IMR-90 (cell line): ENCODE measurements around the gene UCK2. TPM values are rescaled to one million over a fixed set of nuclear protein-coding genes. Genes with fewer than 3 reads are reported as not detected.

Experiments
- ATAC-seq: fragments of 200-7000 bp; cut with Tn5 transposase; 2 replicates; pipeline ENCODE4 v1.9.1; 2020; ENCODE audit warnings: low read depth, mild to moderate bottlenecking, moderate library complexity
- BruUV-seq: library from RNA; stranded (reverse); fragments of 400-500 nt; replicated peaks from 2 replicates; lab custom pipeline; 2021; lab: Mats Ljungman, UMichigan
- CTCF ChIA-PET: fragments of 300-600 bp; formaldehyde crosslinking; extraction: SDS; loops from one replicate; lab custom pipeline; 2021; ENCODE audit warnings: antibody characterized with exemption; lab: Yijun Ruan, JAX
- POLR2A ChIA-PET: fragments of 300-600 bp; sonication (Branson Sonifier 250); formaldehyde crosslinking; loops from one replicate; lab custom pipeline; 2022; ENCODE audit warnings: antibody characterized with exemption; ENCODE audit not compliant: unreplicated experiment; lab: Charles Lee
- DNase-seq: peaks from one replicate; pipeline ENCODE4 v3.0.0; 2013
- H2AFZ ChIP-seq: replicated peaks from 2 replicates; pipeline ENCODE3; 2013; ENCODE audit warnings: low read length, mild to moderate bottlenecking; ENCODE audit not compliant: poor library complexity
- H2AK5ac ChIP-seq: 2 replicates; pipeline ENCODE4 v1.6.1; 2013; ENCODE audit warnings: low read depth, low read length, inconsistent platforms
- H2AK9ac ChIP-seq: replicated peaks from 2 replicates; pipeline ENCODE3; 2013; ENCODE audit warnings: mild to moderate bottlenecking, low read depth, low read length, moderate library complexity; ENCODE audit not compliant: poor library complexity
- H2BK120ac ChIP-seq: 2 replicates; pipeline ENCODE4 v1.6.1; 2013; ENCODE audit warnings: low read depth, low read length, inconsistent platforms
- H2BK15ac ChIP-seq: 3 replicates; pipeline ENCODE4 v1.6.1; 2013; ENCODE audit warnings: low read depth, low read length, inconsistent platforms
- H2BK20ac ChIP-seq: 2 replicates; pipeline ENCODE4 v1.6.1; 2013; ENCODE audit warnings: low read depth, mild to moderate bottlenecking, inconsistent platforms, low read length, moderate library complexity
- H2BK5ac ChIP-seq: 2 replicates; pipeline ENCODE4 v1.6.1; 2013; ENCODE audit warnings: mild to moderate bottlenecking, low read depth, low read length, inconsistent platforms; ENCODE audit not compliant: poor library complexity, severe bottlenecking
- H3K14ac ChIP-seq: replicated peaks from 2 replicates; pipeline ENCODE4 v1.6.1; 2013; ENCODE audit warnings: low read depth, low read length, inconsistent platforms
- H3K18ac ChIP-seq: 2 replicates; pipeline ENCODE4 v1.6.1; 2013; ENCODE audit warnings: low read depth, low read length, control low read depth
- H3K23ac ChIP-seq: 2 replicates; pipeline ENCODE4 v1.6.1; 2013; ENCODE audit warnings: low read depth, low read length, inconsistent platforms
- H3K27ac ChIP-seq: 2 replicates; pipeline ENCODE4 v1.5.1; 2013; ENCODE audit warnings: mild to moderate bottlenecking, control low read depth, low read length; ENCODE audit not compliant: insufficient read depth
- H3K27me3 ChIP-seq: 2 replicates; pipeline ENCODE4 v1.6.1; 2013; ENCODE audit warnings: low read length; ENCODE audit not compliant: control insufficient read depth, insufficient read depth
- H3K36me3 ChIP-seq: 2 replicates; pipeline ENCODE4 v1.6.1; 2013; ENCODE audit warnings: low read length, mixed read lengths; ENCODE audit not compliant: control insufficient read depth, insufficient read depth
- H3K4ac ChIP-seq: 2 replicates; pipeline ENCODE4 v1.6.1; 2013; ENCODE audit warnings: low read depth, low read length, inconsistent platforms
- H3K4me1 ChIP-seq: 2 replicates; pipeline ENCODE4 v1.6.1; 2013; ENCODE audit warnings: low read length, mixed read lengths; ENCODE audit not compliant: control insufficient read depth, insufficient read depth
- H3K4me2 ChIP-seq: 2 replicates; pipeline ENCODE4 v1.6.1; 2013; ENCODE audit warnings: low read depth, mild to moderate bottlenecking, control low read depth, low read length, moderate library complexity
- H3K4me3 ChIP-seq: 2 replicates; pipeline ENCODE4 v1.5.1; 2013; ENCODE audit warnings: low read depth, mild to moderate bottlenecking, control low read depth, low read length, moderate library complexity; ENCODE audit not compliant: insufficient read depth
- H3K56ac ChIP-seq: 2 replicates; pipeline ENCODE4 v1.6.1; 2013; ENCODE audit warnings: low read length, inconsistent platforms; ENCODE audit not compliant: insufficient read depth; ENCODE audit errors: extremely low read depth
- H3K79me1 ChIP-seq, 2 experiments: 2 replicates each; pipeline ENCODE4 v1.6.1; 2013; ENCODE audit warnings: low read length in 2 of 2, inconsistent platforms in 1 of 2, low read depth in 1 of 2
- H3K9ac ChIP-seq: 2 replicates; pipeline ENCODE4 v1.6.1; 2013; ENCODE audit warnings: low read depth, low read length, control low read depth
- H3K9me1 ChIP-seq: 2 replicates; pipeline ENCODE4 v1.6.1; 2013; ENCODE audit warnings: low read length, inconsistent platforms; ENCODE audit not compliant: insufficient read depth
- H3K9me3 ChIP-seq: 2 replicates; pipeline ENCODE4 v1.6.1; 2013; ENCODE audit warnings: low read length; ENCODE audit not compliant: control insufficient read depth, insufficient read depth
- H4K20me1 ChIP-seq: 2 replicates; pipeline ENCODE4 v1.6.1; 2013; ENCODE audit warnings: low read length, inconsistent platforms; ENCODE audit not compliant: insufficient read depth
- H4K5ac ChIP-seq: 2 replicates; pipeline ENCODE4 v1.6.1; 2013; ENCODE audit warnings: mild to moderate bottlenecking, low read depth, low read length, control low read depth
- H4K8ac ChIP-seq, 2 experiments: 2 replicates each; pipeline ENCODE4 v1.6.1; 2013; ENCODE audit warnings: low read depth in 2 of 2, low read length in 2 of 2, control low read depth in 1 of 2, inconsistent platforms in 1 of 2
- H4K91ac ChIP-seq: 2 replicates; pipeline ENCODE4 v1.6.1; 2013; ENCODE audit warnings: low read depth, low read length, inconsistent platforms; ENCODE audit not compliant: insufficient read depth
- BHLHE40 ChIP-seq: fragments of 150-350 bp; IDR thresholded peaks from 2 replicates; pipeline ENCODE4 v1.6.1; 2016; ENCODE audit warnings: mild to moderate bottlenecking, low read depth, low read length
- CEBPB ChIP-seq: IDR thresholded peaks from 2 replicates; pipeline ENCODE4 v1.6.1; 2012; ENCODE audit warnings: low read depth, low read length, improper control_type of control experiment
- CTCF ChIP-seq: conservative IDR thresholded peaks from 2 replicates; pipeline ENCODE4 v1.5.1; 2012; ENCODE audit warnings: mild to moderate bottlenecking, low read depth, low read length, improper control_type of control experiment
- ELK1 ChIP-seq: fragments of 150-350 bp; IDR thresholded peaks from 2 replicates; pipeline ENCODE4 v1.6.1; 2016; ENCODE audit warnings: low read depth, mild to moderate bottlenecking, low read length, moderate library complexity, borderline replicate concordance
- FOS ChIP-seq: fragments of 150-350 bp; IDR thresholded peaks from 2 replicates; pipeline ENCODE4 v1.6.1; 2016; ENCODE audit warnings: low read depth, low read length
- MAFK ChIP-seq: IDR thresholded peaks from 2 replicates; pipeline ENCODE4 v1.6.1; 2012; ENCODE audit warnings: low read depth, low read length, improper control_type of control experiment
- MAZ ChIP-seq: IDR thresholded peaks from 2 replicates; pipeline ENCODE4 v1.6.1; 2012; ENCODE audit warnings: low read depth, mild to moderate bottlenecking, low read length, improper control_type of control experiment, moderate library complexity, borderline replicate concordance
- MXI1 ChIP-seq: IDR thresholded peaks from 2 replicates; pipeline ENCODE4 v1.6.1; 2012; ENCODE audit warnings: low read depth, mild to moderate bottlenecking, low read length, moderate library complexity, borderline replicate concordance
- NFE2L2 ChIP-seq: fragments of 150-350 bp; IDR thresholded peaks from 2 replicates; pipeline ENCODE4 v1.6.1; 2016; ENCODE audit warnings: low read depth, mild to moderate bottlenecking, low read length
- POLR2A ChIP-seq: IDR thresholded peaks from 2 replicates; pipeline ENCODE4 v1.6.1; 2012; ENCODE audit warnings: mild to moderate bottlenecking, low read depth, low read length
- RAD21 ChIP-seq: IDR thresholded peaks from 2 replicates; pipeline ENCODE4 v1.6.1; 2012; ENCODE audit warnings: low read length, improper control_type of control experiment
- RCOR1 ChIP-seq: IDR thresholded peaks from 2 replicates; pipeline ENCODE4 v1.6.1; 2012; ENCODE audit warnings: mild to moderate bottlenecking, low read length, improper control_type of control experiment; ENCODE audit not compliant: insufficient replicate concordance
- RFX5 ChIP-seq: IDR thresholded peaks from 2 replicates; pipeline ENCODE4 v1.8.0; 2012; ENCODE audit warnings: low read depth, mild to moderate bottlenecking, low read length, moderate library complexity
- SMC3 ChIP-seq: fragments of 150-350 bp; IDR thresholded peaks from 2 replicates; pipeline ENCODE4 v1.6.1; 2016; ENCODE audit warnings: low read depth, mild to moderate bottlenecking, antibody characterized with exemption, low read length, moderate library complexity
- USF2 ChIP-seq: fragments of 150-350 bp; IDR thresholded peaks from 2 replicates; pipeline ENCODE4 v1.6.1; 2017; ENCODE audit warnings: mild to moderate bottlenecking, antibody characterized with exemption, low read length, low read depth
- WGBS, 2 experiments: methylation state at CpG; one replicate each; pipeline versions ENCODE4 v1.1.5 to v1.1.7; 2013; ENCODE audit warnings: missing lambda C conversion rate in 2 of 2; ENCODE audit not compliant: insufficient read length in 1 of 2; ENCODE audit errors: extremely low coverage in 2 of 2; 5-methylcytosine and 5-hydroxymethylcytosine counted together
- dilution Hi-C: fragments of 300-500 bp; cut with HindIII; formaldehyde crosslinking; loops from one replicate; pipeline ENCODE4 v1.14.3; 2018; ENCODE audit warnings: low sequenced_read_pairs; ENCODE audit not compliant: unreplicated experiment
- in situ Hi-C: fragments of 300-500 bp; cut with MboI; formaldehyde crosslinking; loops from 3 replicates; pipeline ENCODE4 v1.14.3; 2019; ENCODE audit warnings: low sequenced_read_pairs, inconsistent platforms, mixed read lengths
- intact Hi-C: fragments of 100-400 bp; cut with micrococcal nuclease; formaldehyde crosslinking; loops from 2 replicates; pipeline ENCODE4 v1.10.0; 2022
- polyA plus RNA-seq, 3 experiments: library from polyadenylated mRNA; depleted of rRNA; stranded (reverse); fragments of >200 nt; gene quantifications; 2 replicates each; pipeline ENCODE4 v1.2.3, GENCODE V29; 2012; ENCODE audit warnings: low replicate concordance in 1 of 3
- total RNA-seq: library from RNA; depleted of rRNA; stranded (reverse); fragments of >200 nt; gene quantifications from 2 replicates; pipeline ENCODE4 v1.2.3, GENCODE V29; 2012

UCK2 gene
- total and polyA plus RNA-seq, 2 of the 4 experiments (the other 2 are of a cell fraction) = 83.0 to 87.8 TPM

- dilution Hi-C loops = no loop called here
- Histone ChIP-seq H3K9me1 (peaks cover 53% of the 10 kb centered on the region), H2AK9ac (peak overlapping the region; percentile 99), H2AK5ac (peak overlapping the region; percentile 100), H3K27me3 (no peaks in the 10 kb centered on the region), H4K91ac (peak overlapping the region; percentile 100), H2BK5ac (peak overlapping the region; percentile 100), H3K27ac (peak overlapping the region; percentile 97), H3K79me1 (peaks cover 53 to 89% of the 10 kb centered on the region in 2 experiments), H4K20me1 (no peaks in the 10 kb centered on the region), H3K4me3 (no peak overlapping the region), H3K4ac (peak overlapping the region; percentile 100), H3K4me1 (peaks cover 62% of the 10 kb centered on the region), H2BK120ac (peak overlapping the region; percentile 100), H3K4me2 (peak overlapping the region; percentile 53), H3K23ac (peak overlapping the region; percentile 99), H3K18ac (peak overlapping the region; percentile 100), H4K8ac (peak overlapping the region; percentile 95 to 99), H2AFZ (peak overlapping the region; percentile 72), H3K36me3 (peaks cover 8% of the 10 kb centered on the region), H3K56ac (peak overlapping the region; percentile 97), H4K5ac (peak overlapping the region; percentile 95), H3K9me3 (no peaks in the 10 kb centered on the region), H2BK15ac (peak overlapping the region; percentile 97; the same call in 2 of the 3 replicates), H3K14ac (peak overlapping the region; percentile 99), H3K9ac (peak overlapping the region; percentile 69), H2BK20ac (peak overlapping the region; percentile 99)
- intact Hi-C loops = loop anchor here (1.0 to 2.0 kb wide), 4 partner anchors 44 to 268 kb away; partner anchors contain the start of genes MGST3 and TMCO1
- ATAC-seq = peak; percentile 72
- no peak for TF ChIP-seq SMC3
- no peak for TF ChIP-seq CTCF
- peak; percentile 75 for TF ChIP-seq MAFK
- peak; percentile 98 for TF ChIP-seq FOS
- peak; percentile 44; the same call in 1 of the 2 replicates for TF ChIP-seq MXI1
- peak; percentile 97 for TF ChIP-seq RCOR1
- peak; percentile 59; the same call in 1 of the 2 replicates for TF ChIP-seq POLR2A
- no peak; the same call in none of the 2 replicates for TF ChIP-seq RAD21
- TF ChIP-seq RFX5 = no peak
- TF ChIP-seq MAZ = peak; percentile 84; the same call in 1 of the 2 replicates
- TF ChIP-seq USF2 = peak; percentile 94
- peak; percentile 98 for TF ChIP-seq NFE2L2
- TF ChIP-seq ELK1 = no peak
- TF ChIP-seq BHLHE40 = peak; percentile 85
- no peak for TF ChIP-seq CEBPB
- BruUV-seq = no TSS peak
- in situ Hi-C loops = no loop called here
- POLR2A ChIA-PET = interaction anchor here (0.5 to 1.2 kb wide), 2 partner anchors 75 to 130 kb away, joined by 5 to 6 read pairs; partner anchors contain the start of gene TMCO1
- WGBS, 2 experiments = no CpG with 5 or more reads among the region's 3 CpGs
- CTCF ChIA-PET = interaction anchor here (1.0 kb wide), 1 partner anchor 15 kb away, joined by 3 read pairs; no protein-coding TSS in a partner anchor
- peak; percentile 100 for DNase-seq
These were observed 71.4 kb downstream of the UCK2 start for GRCh38 chr1:165898837-165899236.
